Hematopoietic multipotent progenitor cell treated with erythropoietin and hydrocortisone succinate and interleukin-3 and kit ligand, for 4 days (in vitro differentiated cells): ENCODE measurements around the gene AUTS2.
A peak's percentile ranks its signal among the peaks of the same experiment; 100 is the strongest.

Source experiments
- DNase-seq: peaks from one replicate; pipeline ENCODE4 v3.0.0-alpha.2; 2015

Gene AUTS2

DNA sequence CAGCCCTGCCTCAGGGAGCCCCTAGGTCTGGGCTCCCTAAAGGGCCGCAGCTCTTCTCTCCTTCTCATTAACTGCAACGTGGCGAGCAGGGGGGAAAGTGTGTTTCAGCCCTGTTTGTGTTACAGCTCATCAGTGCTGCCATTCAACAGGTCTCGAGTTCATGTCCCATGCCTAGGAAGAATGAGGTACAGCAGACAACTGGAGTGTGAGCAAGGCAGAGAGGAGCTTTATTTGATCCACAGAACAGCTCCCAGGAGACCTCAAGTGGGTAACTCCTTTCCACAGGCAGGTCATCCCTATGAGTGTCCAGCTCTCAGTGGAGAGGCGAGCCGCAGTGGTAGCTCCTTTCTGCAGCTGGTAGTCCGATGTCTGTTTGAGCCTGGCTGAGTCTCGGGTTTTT lies 313.1 kb downstream of the AUTS2 start:
- no peak for DNase-seq

- no peak for DNase-seq
Observed at GRCh38 chr7:69912141-69912540, 313.9 kb downstream of the AUTS2 start.

GRCh38 chr7:69912846-69913245 lies 314.6 kb downstream of the AUTS2 start:
- no peak for DNase-seq

GRCh38 chr7:69919426-69920111 lies 321.3 kb downstream of the AUTS2 start:
- no peak for DNase-seq

DNA sequence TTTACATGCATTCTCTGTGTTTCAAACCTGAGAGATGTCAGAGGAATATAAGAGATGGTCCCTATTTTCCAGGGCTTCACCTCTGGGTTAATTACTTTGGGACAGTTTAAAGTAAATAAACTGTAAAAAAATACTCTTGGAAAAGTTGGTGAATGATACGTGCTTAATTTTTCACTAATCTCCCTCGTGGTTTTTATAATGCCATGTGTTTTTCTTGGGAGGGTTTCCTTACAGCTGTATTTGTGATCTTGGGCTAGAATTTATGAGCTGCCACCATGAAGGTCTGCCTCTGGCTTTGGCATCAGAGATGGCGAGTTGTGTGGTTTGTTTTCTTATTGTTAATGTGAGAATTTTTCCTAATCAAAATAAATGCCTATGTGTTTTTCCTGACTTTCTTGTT lies 322.5 kb downstream of the AUTS2 start:
- no peak for DNase-seq

GRCh38 chr7:69922026-69922803 lies 323.9 kb downstream of the AUTS2 start:
- DNase-seq, result no peak

DNA sequence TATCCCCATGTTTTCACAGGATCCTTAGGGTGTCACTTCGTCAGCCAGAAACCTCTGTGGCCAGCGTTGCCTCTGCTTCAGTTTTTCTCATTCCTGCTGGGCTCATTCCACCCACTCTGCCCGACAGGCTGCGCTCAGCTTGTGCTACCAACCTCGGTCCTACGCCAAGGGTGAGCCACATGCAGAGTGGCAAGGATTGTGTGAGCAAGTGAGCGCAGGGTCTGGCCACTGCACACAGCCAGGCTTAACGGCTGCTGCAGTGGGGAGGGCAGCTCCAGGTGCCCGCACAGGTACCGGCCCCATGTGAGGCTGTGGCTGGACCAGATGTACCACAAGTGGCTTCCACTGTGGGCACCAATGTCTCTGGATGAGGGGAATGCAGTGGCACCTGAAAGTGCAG lies 329.2 kb downstream of the AUTS2 start:
- DNase-seq, result no peak

DNA sequence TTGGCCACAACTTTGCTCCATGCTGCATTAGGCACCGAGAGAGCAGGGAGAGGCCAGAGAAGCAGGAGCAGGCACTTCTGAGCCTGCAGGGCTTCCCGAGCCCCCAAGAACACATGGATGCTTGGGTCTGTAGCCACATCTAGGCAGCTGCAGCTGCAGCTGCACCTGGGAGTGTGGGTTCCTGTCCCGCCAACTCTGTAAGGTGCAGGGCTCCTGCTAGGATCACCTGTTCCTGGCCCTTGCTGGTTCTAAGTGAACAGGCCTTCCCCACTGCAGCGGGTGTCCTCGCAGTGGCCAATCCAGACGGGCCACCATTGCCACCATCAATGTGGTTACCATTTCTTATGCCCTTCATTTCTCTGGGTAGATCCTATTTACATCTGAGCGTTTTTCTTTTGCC lies 330.3 kb downstream of the AUTS2 start:
- no peak for DNase-seq

GRCh38 chr7:69929622-69930021 lies 331.3 kb downstream of the AUTS2 start:
- DNase-seq, result no peak

DNA sequence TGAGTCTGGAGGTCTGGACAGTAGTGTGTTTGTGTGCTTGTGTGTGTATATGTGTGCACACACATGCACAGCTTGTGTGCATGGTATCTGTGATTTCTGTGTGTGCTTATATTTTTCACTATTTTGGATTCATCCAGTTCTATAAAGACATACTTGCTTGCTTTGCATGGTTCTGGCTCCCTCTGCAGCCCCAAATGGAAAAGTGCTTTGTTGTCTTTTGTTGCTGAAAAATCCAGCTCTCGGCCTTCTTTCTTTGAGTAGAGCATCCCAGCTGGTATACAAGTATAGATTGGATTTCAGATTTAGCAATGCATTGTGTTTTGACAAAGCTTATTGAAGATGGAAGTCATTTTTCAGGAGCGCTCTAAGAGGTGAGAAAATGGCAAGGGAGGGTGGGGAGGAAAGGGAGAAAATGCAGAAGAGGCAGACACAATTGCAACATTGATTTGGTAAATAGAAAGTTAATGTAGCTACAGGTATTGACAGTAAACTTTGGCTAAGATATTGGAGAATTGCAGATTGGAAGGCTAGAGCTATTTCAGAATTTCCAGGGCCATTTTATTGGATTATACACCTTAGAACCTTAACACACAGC lies 333.9 kb downstream of the AUTS2 start:
- DNase-seq, result peak; percentile 64

DNA sequence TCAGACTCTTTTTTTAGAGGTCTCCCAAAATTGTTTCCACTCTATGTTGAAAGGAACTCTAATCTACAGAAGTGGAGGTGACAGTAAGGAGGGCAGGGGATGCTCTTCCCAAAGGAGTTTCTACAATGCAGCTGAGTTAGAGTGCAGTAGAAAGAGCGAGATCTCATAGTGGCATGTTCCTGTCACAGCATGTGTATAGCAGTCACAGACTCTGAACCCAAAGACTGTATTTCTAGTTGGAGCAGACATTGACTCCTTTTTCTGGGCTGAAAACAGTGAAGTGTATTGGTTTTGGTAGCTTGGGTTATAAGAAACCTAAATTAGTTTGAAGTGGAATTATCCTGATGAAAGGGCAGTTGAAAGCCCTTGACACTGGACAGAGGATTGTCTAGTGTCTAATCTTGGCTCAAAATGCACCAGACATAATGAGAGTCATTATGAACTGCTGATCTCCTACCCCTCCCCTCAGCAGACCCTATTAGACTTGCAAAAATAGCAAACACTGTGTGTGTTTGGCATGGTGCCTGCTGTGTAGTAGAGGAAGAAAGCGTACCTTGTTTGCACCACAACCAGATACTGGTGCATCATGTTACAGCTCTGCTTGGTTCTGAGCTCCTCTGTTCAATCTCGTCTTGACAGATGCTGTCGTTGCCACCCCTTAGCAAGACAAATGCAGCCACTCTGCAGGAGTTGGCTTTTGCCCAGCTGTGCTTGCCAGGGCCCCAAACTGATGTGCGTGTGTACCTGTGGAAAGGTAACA lies 336.0 kb downstream of the AUTS2 start:
- DNase-seq, result no peak

DNA sequence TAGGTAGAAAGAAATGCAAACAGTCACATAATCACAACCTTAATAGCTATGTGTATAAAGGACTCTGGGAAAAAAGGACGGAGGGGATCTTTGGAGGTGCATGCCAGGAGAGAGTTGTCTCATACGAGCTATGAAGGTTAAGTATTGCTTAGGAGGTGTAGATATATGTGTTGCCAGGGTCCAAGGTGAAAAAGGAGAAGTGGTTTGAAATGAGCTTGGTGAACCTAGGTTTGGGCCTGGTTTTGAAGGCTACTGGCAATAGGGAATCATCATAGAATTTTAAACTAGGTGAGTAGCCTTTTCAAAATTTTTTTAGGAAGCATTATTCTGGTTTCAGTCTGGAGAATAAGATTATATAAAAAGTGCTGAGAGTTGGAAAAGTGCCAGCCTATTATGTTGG lies 336.8 kb downstream of the AUTS2 start:
- DNase-seq, result no peak

DNA sequence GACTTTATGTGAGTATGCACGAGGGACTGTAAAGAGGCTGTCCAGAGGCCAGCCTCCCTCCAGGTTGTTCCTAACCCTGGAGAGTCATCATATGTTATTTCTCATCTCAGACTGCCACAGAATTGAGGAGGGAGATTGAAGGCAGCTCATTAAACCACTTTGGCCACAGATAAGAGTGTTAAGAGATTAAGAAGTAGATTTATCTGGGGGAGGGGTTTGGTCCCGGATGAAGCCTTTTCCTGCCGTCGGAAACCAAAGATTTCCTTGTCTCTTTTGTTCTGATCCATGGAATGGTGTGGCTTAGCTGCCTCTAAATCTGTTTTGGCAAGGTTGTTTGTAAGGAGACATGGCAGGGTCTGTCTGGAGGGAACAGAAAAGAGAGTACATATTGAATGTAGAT lies 338.8 kb downstream of the AUTS2 start:
- DNase-seq, result no peak

DNA sequence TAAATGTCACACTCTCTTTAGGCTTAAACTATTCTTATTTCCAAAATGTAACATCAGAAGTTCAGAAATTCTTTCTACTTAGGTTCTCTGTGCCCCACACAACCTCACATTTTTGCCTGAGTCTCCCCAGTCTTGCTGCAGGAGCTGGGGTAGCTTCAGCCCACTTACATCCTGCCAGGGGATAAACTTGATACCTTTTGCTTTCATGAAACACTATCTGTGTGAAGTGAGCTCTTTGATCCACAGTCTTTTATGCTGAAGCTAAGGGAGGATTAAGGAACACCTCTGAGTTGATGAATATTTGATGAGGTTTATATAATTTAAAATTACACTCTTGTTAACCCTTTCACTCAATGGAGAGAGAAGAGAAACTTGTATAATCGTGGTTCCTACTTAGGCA lies 341.0 kb downstream of the AUTS2 start:
- DNase-seq, result no peak

DNA sequence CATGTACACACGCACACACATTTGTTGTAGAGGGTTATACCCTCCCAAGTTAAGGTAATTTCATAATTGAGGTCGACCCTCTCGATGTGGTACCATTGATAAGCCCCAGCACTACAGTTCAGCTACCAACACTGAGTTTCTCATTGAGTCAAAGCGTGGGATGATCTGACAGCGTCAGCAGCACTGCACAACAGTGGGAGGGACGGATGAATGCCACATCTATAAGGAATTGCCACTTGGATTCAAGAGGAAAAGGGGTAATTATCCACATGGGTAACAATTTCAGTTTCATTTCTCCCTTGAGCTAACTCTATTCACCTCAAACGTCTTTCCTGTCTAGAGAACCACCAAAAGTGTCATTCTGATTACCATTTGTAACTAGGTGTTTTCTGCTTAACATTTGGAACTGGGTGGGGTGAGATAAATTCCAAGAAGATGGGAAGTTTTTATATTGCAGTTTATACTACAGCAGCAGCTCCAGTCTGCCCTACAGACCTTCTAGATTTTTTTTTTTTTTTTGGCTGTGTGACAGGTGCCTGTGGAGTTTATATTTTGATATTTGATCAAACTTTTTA lies 342.9 kb downstream of the AUTS2 start:
- DNase-seq, result no peak

GRCh38 chr7:69942573-69942972 lies 344.3 kb downstream of the AUTS2 start:
- DNase-seq, result no peak

GRCh38 chr7:69946901-69947300 lies 348.6 kb downstream of the AUTS2 start:
- no peak for DNase-seq

- no peak for DNase-seq
Observed at GRCh38 chr7:69947998-69948397, 349.7 kb downstream of the AUTS2 start.

DNA sequence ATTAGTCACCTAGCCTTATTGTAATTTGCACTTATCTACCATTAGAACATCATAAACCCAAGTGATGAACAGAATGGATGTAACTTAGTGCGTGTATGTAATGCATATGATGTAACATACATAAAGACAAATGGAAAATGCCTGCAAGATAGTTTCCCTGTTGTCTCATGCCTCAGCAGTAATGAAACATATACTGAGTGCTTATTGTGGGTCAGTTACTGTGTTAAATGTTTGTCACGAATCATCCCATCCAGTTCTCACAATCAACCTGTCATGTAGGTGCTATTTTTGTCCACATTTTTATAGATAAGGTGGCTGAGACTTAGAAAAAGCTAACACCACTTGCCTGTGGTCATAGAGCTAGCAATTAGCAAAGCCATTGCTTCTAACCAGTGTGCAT lies 350.8 kb downstream of the AUTS2 start:
- no peak for DNase-seq

DNA sequence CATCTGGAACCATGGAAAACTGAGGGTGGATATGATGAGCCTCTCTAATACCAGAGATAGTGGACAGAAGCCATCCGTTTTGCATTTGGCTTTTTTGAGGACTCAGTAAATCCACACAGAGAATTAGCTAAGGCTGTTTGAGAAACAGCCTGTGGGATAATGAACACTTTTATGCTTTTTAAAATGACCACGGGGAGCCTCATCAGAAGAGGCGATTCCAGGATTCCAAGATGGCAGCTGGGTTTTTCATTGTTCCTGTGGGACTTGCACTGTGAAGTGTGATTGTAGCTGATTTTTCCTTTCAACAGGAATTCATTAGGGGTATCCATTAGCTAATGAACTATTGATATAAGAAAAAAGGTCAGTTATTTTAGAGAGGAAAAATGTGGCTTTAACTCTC lies 353.2 kb downstream of the AUTS2 start:
- DNase-seq, result no peak

GRCh38 chr7:69953136-69954067 lies 355.1 kb downstream of the AUTS2 start:
- peak; percentile 56 for DNase-seq

DNA sequence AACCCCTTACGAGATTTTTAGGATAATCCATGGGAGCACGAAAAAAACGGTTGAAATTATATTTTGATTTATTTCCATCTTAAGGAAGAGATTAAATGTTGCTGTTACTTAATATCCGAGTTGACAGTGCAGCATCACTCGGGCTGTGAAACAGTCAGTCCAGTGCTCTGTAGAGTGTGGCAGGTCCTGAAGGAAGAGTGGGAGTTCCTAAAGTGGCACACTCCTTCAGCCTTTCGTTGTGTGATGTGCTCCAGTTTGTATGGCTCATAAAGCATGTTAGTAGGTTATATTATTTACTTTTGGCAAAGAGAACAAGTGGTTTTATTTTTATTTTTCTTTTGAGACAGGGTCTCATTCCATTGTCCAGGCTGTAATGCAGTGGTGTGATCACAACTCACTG lies 358.3 kb downstream of the AUTS2 start:
- DNase-seq, result no peak
